HuH-7.5 (cell line): Measurements from ENCODE around the gene MRFAP1L1.

ENCODE experiments used
- DNase-seq: peaks from one replicate; pipeline ENCODE4 v3.0.0; 2011; ENCODE audit warnings: low spot score

The MRFAP1L1 gene

GRCh38 chr4:6660430-6660829 lies 49.2 kb downstream of the MRFAP1L1 start:
- no peak for DNase-seq

DNA sequence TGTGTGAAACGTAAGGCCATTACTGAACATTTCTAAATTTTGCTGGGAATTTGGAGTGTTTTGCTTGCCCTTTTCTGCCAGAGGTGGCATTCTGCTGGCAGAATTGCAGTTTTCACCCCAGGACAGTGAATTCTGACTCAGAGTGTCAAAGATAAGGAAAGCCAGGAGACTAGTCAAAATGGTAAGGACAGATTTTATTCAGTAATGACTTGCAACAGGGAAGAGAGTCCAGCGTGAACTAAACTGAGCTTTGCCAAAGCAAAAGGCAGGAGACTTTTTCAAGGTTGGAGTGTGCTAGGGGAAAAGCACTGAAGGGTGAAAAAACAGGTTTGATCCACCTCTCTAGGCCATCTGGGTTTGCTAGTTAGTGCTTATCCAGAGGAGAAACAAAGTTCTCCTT lies 49.8 kb downstream of the MRFAP1L1 start:
- DNase-seq = no peak

DNA sequence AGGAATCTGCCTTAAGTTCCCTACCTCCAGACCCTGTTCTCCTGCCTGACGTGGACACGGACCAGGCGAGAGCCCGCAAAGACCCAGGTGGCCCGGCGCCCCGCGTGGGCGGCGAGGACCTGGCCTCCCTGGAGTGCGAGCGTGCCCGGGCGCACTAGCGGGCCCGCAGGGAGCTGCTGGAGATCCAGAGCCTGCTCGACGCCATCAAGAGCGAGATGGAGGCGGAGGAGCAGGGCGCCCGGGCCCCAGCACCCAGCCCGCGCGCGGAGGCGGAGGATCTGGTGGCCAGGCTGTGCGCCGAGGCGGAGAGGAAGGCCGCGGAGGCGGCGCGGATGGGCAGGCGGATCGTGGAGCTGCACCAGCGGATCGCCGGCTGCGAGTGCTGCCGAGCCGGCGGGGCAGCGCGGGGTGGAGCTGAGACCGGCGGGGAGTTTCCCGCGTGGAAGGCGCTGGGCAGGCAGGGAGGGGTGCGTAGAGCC lies 51.0 kb downstream of the MRFAP1L1 start:
- DNase-seq = no peak

DNA sequence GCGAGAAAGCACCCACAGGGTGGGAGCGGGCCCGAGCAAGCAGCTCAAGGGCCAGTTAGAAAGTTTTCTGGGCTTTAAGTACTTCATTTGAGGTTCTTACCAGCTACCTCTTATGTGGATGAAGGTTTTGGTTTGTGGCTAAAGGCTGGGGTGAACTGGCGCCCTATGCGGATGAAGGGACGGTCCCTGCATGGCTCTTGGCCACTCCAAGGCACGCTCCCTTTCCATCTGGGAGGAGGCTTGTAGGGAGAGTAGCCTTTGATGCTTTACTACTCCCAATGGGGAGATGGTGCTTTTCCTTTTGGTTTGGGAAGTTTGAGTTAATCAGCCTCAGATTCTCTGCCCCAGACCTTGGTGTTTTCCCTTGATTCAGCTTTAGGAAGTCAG lies 51.5 kb downstream of the MRFAP1L1 start:
- no peak for DNase-seq
